IPS-20b (cell line): ENCODE data around the gene WDR90.

Experiments
- H3K27ac ChIP-seq: one replicate; pipeline ENCODE4 v1.5.1; 2013; ENCODE audit warnings: low read length
- H3K27me3 ChIP-seq: 2 replicates; pipeline ENCODE4 v1.6.1; 2013; ENCODE audit warnings: mild to moderate bottlenecking, low read length, inconsistent platforms; ENCODE audit not compliant: insufficient read depth
- H3K36me3 ChIP-seq: 2 replicates; pipeline ENCODE4 v1.6.1; 2013; ENCODE audit warnings: low read depth, mild to moderate bottlenecking, inconsistent platforms, low read length, moderate library complexity; ENCODE audit not compliant: insufficient read depth
- H3K4me1 ChIP-seq: 2 replicates; pipeline ENCODE4 v1.6.1; 2013; ENCODE audit warnings: mild to moderate bottlenecking, control low read depth, inconsistent platforms, low read length, moderate library complexity; ENCODE audit not compliant: insufficient read depth
- H3K4me3 ChIP-seq: 2 replicates; pipeline ENCODE4 v1.5.1; 2013; ENCODE audit warnings: mild to moderate bottlenecking, low read length, inconsistent platforms
- H3K9ac ChIP-seq: 2 replicates; pipeline ENCODE4 v1.6.1; 2013; ENCODE audit warnings: low read depth, mild to moderate bottlenecking, inconsistent platforms, low read length, moderate library complexity
- H3K9me3 ChIP-seq: 2 replicates; pipeline ENCODE4 v1.6.1; 2013; ENCODE audit warnings: mild to moderate bottlenecking, low read depth, low read length, inconsistent platforms; ENCODE audit not compliant: insufficient read depth

The WDR90 gene

GRCh38 chr16:704047-704446 lies 54.9 kb downstream of the WDR90 start:
- Histone ChIP-seq H3K4me1 (no peaks in the 10 kb centered on the region), H3K27me3 (peaks cover 93% of the 10 kb centered on the region), H3K9me3 (no peaks in the 10 kb centered on the region), H3K36me3 (no peaks in the 10 kb centered on the region), H3K27ac (no peak overlapping the region), H3K4me3 (no peak overlapping the region), H3K9ac (no peak overlapping the region)

- Histone ChIP-seq H3K36me3 (no peaks in the 10 kb centered on the region), H3K27ac (no peak overlapping the region), H3K4me3 (no peak overlapping the region), H3K9ac (no peak overlapping the region), H3K4me1 (no peaks in the 10 kb centered on the region), H3K27me3 (peaks cover 93% of the 10 kb centered on the region), H3K9me3 (no peaks in the 10 kb centered on the region)
These were observed 55.6 kb downstream of the WDR90 start for GRCh38 chr16:704552-705380.

- Histone ChIP-seq H3K27ac (no peak within 1 kb of the TSS), H3K27me3 (peaks cover 93% of the 10 kb centered on the region), H3K36me3 (no peaks in the 10 kb centered on the region), H3K4me1 (no peaks in the 10 kb centered on the region), H3K9ac (no peak within 1 kb of the TSS), H3K4me3 (peak within 1 kb of the TSS; percentile 54), H3K9me3 (no peaks in the 10 kb centered on the region)
These were observed 56.4 kb downstream of the WDR90 start, which contains the start of gene FBXL16 for GRCh38 chr16:705431-706188. TSS of gene FBXL16 (minus strand) at chr16:705801. CDS start at chr16:697405, 8,396 bp downstream.

- Histone ChIP-seq H3K4me1 (no peaks in the 10 kb centered on the region), H3K9ac (no peak overlapping the region), H3K9me3 (no peaks in the 10 kb centered on the region), H3K4me3 (peak overlapping the region; percentile 54), H3K27ac (no peak overlapping the region), H3K36me3 (no peaks in the 10 kb centered on the region), H3K27me3 (peaks cover 87% of the 10 kb centered on the region)
These were observed 57.3 kb downstream of the WDR90 start for GRCh38 chr16:706189-707061.

DNA sequence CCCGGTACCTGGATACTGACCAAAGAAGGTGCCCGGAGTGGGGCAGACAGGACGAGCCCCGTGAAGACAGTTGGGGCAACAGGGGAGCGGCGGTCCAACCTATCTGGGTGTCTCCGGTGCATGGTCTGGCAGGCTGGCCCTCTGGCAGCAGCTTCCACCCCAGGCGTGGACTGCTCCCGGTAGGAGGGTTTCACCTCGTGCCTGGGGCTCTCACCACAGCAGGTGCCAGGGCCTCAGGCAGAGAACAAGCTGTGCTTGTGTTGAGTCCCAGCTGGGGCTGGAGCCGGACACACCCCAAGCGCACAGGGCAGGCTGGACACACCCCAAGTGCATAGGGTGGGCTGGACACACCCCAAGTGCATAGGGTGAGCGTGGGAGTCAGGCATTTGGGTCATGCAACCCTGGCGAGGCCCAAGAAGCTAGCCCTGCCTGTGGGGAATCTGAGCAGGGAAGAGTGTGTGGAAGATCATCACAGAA lies 57.9 kb downstream of the WDR90 start:
- no peaks in the 10 kb centered on the region for H3K4me1 ChIP-seq
- H3K27ac ChIP-seq = no peak overlapping the region
- no peaks in the 10 kb centered on the region for H3K36me3 ChIP-seq
- H3K9me3 ChIP-seq = no peaks in the 10 kb centered on the region
- no peak overlapping the region for H3K4me3 ChIP-seq
- H3K9ac ChIP-seq = no peak overlapping the region
- peaks cover 82% of the 10 kb centered on the region for H3K27me3 ChIP-seq

GRCh38 chr16:708019-708418 lies 58.9 kb downstream of the WDR90 start:
- Histone ChIP-seq H3K27ac (no peak overlapping the region), H3K4me1 (no peaks in the 10 kb centered on the region), H3K27me3 (peaks cover 74% of the 10 kb centered on the region), H3K4me3 (no peak overlapping the region), H3K9ac (no peak overlapping the region), H3K36me3 (no peaks in the 10 kb centered on the region), H3K9me3 (no peaks in the 10 kb centered on the region)

- no peaks in the 10 kb centered on the region for H3K4me1 ChIP-seq
- no peaks in the 10 kb centered on the region for H3K9me3 ChIP-seq
- no peak overlapping the region for H3K4me3 ChIP-seq
- peaks cover 71% of the 10 kb centered on the region for H3K27me3 ChIP-seq
- no peak overlapping the region for H3K9ac ChIP-seq
- H3K36me3 ChIP-seq = no peaks in the 10 kb centered on the region
- H3K27ac ChIP-seq = no peak overlapping the region
These were observed 59.8 kb downstream of the WDR90 start for GRCh38 chr16:708959-709358.

DNA sequence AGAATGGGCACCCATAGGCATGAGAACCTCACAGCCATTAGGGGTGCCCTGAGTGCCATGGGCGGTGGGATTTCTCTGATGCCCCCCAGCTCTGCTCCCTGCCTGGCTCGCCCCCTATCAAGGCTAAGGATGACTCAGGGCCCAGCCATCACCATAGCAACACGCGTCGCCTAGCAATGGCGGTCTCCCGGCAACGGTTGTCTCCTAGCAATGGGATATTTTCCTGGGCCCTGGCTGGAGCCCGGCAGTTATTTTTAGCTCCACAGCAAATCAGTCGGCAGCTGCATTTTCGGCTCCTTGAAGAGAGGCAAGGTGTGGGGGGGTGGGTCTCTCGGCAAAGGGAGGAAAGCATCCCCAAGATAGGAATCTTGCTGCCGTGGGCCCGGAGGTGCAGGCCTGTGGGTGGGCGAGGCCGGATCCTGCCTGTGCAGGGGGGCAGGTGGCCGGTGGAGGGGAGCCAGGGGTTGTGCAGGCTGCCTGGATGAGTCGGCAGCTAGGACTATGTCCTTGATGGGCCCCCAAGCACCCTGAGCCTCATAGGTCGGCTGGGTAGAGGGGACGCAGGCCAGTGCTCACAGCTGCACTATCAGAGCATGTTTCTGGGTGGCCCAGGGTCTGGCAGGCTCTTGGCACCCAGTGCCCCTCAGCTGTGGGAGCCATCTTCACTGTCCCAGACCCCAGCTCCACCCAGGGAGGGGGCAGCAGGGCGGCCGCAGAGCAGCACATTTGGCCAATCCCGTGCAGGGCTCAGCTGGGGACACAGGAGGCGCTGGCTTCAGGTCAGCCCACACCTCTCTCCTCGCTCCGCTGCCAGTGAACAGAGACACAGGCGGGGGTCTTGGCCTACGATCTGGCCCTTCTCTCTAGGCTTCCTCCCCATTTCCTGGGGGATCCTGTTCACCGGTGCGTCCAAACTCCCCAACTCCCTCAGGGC lies 60.7 kb downstream of the WDR90 start:
- Histone ChIP-seq H3K9ac (no peak overlapping the region), H3K27ac (no peak overlapping the region), H3K4me3 (no peak overlapping the region), H3K9me3 (no peaks in the 10 kb centered on the region), H3K4me1 (no peaks in the 10 kb centered on the region), H3K27me3 (peaks cover 70% of the 10 kb centered on the region), H3K36me3 (no peaks in the 10 kb centered on the region)

DNA sequence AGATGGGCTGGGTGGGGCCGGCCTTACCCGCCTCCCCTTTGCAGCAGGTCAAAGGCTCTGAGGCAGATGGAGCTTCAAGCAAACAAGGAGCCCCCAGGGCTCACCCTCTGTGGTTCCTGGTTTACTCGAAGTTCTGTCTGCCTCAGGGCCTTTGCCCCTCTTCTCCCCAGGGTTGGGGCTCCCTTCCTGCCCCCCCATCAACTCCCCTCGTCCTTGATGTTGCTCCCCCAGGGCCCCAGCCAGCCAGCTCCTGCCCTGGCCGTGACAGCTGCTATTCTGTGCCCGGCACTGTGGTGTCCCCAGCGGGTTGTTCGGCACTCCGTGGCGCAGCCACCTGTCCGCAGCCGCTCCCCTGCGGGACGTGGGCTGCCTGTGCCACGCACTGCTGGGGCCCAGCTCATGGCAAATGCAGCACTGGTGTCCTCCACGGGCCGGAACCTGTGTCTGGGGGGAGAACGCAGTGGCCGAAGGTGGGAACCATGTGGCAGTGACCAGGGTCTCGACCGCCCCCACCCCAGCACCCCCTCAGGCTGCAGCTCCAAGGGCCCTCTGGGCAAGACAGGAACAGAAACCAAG lies 61.4 kb downstream of the WDR90 start:
- Histone ChIP-seq H3K27ac (no peak overlapping the region), H3K36me3 (no peaks in the 10 kb centered on the region), H3K4me1 (no peaks in the 10 kb centered on the region), H3K9ac (no peak overlapping the region), H3K4me3 (no peak overlapping the region), H3K27me3 (peaks cover 71% of the 10 kb centered on the region), H3K9me3 (no peaks in the 10 kb centered on the region)

DNA sequence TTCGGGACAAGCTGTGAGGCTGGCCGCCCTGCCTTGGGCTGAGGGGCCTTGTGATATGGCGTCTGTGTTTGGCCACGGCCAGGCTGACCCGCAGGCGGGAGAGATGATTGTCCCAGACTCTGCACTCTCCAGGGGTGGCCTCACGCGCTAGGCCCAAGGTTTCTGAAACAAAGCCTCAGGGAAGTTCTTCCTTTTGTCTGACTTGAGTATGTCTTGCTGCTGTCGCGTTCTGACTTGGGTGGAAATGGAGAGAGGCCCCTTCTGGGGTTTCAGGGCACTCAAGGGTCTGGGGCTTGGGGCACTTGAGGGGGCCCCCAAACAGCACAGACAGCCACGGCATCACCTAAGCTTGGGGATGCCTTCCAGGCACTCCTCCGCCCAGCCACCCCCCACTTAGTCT lies 61.9 kb downstream of the WDR90 start:
- H3K27me3 ChIP-seq = peaks cover 74% of the 10 kb centered on the region
- H3K4me1 ChIP-seq = peaks cover 2% of the 10 kb centered on the region; the same call in 1 of the 2 replicates
- H3K36me3 ChIP-seq = no peaks in the 10 kb centered on the region
- no peak overlapping the region for H3K27ac ChIP-seq
- H3K9me3 ChIP-seq = no peaks in the 10 kb centered on the region
- no peak overlapping the region for H3K4me3 ChIP-seq
- no peak overlapping the region for H3K9ac ChIP-seq
